ENCODE results near the gene SLFN12L. TPM values are rescaled to one million over a fixed set of nuclear protein-coding genes. Genes with fewer than 3 reads are reported as not detected.

The SLFN12L gene
- total and polyA plus RNA-seq, 9 of the 15 experiments (the other 6 are each of a cell fraction or from before 2014, with no cell fraction given): 0.04 to 0.31 (median 0.08) TPM; not detected in 3

- no peak for TF ChIP-seq ZBTB5 (IDR thresholded peaks at IDR 0.05)
- no peak for TF ChIP-seq ID3 (CRISPR knock-in tag; IDR thresholded peaks at IDR 0.05)
- TF ChIP-seq ID3 (tag; IDR thresholded peaks at IDR 0.05): no peak
- no peak for TF ChIP-seq ZNF224 (CRISPR knock-in tag; IDR thresholded peaks at IDR 0.05)
- TF ChIP-seq NUFIP1 (IDR thresholded peaks at IDR 0.05; ENCODE audit: partially characterized antibody): no peak
- TF ChIP-seq RBM34 (IDR thresholded peaks at IDR 0.05; ENCODE audit: borderline replicate concordance, insufficient read depth, low read length): no peak
- TF ChIP-seq DDX20 (tag; IDR thresholded peaks at IDR 0.05; ENCODE audit: low read depth): no peak
- TF ChIP-seq HSF4 (CRISPR knock-in tag; IDR thresholded peaks at IDR 0.05; ENCODE audit: borderline replicate concordance): no peak
Measured at GRCh38 chr17:35548208-35548810, 10.8 kb upstream of the SLFN12L start (continued).

GRCh38 chr17:35546487-35546886 lies 9.0 kb upstream of the SLFN12L start:
- H3K9me3 ChIP-seq (replicated peaks; ENCODE audit: control insufficient read depth, insufficient read depth, low read depth, low read length): no peaks in the 10 kb centered on the region
- ChIA-PET CTCF (ENCODE audit: low intra/inter-chr PET ratio) (no interaction called here), POLR2A (no interaction called here)
- no peak for DNase-seq (ENCODE audit: extremely low read depth in 1 of 4, low spot score in 3 of 4)
- no peak overlapping the region for H3K4me3 ChIP-seq
- ATAC-seq: no peak
- no peaks in the 10 kb centered on the region; the same call in 2 of the 3 replicates for H3K36me3 ChIP-seq (ENCODE audit: control insufficient read depth, insufficient read depth, low read length)
- H3K4me2 ChIP-seq (ENCODE audit: insufficient read depth, low read length): no peak overlapping the region
- FAIRE-seq: no peak
- no peak overlapping the region for H2AFZ ChIP-seq (ENCODE audit: low read depth, low read length)
- H3K27me3 ChIP-seq (ENCODE audit: control insufficient read depth in 2 of 2, insufficient read depth in 2 of 2, low read length in 2 of 2): no peaks in the 10 kb centered on the region
- WGBS (ENCODE audit: insufficient coverage, low coverage, missing lambda C conversion rate): 57% methylated on average over 1 of the region's 1 CpG
- no TSS peak for BruUV-seq (replicated peaks)
- H3K79me2 ChIP-seq (ENCODE audit: control insufficient read depth, insufficient read depth, low read length): no peaks in the 10 kb centered on the region
- peaks cover 0 to under 1% of the 10 kb centered on the region in 2 experiments; a peak in 1 of 5 replicates for H3K4me1 ChIP-seq (replicated peaks in 1 of 2; ENCODE audit: control insufficient read depth in 2 of 2, insufficient read depth in 2 of 2, low read length in 2 of 2)
- H3K9me1 ChIP-seq (ENCODE audit: control insufficient read depth, insufficient read depth, low read length): no peaks in the 10 kb centered on the region
- TF ChIP-seq PHTF2 (CRISPR knock-in tag; IDR thresholded peaks at IDR 0.05) (no peak), BRCA1 (IDR thresholded peaks at IDR 0.05) (no peak), BRCA1 (CRISPR knock-in tag; IDR thresholded peaks at IDR 0.05) (no peak), RBFOX2 (IDR thresholded peaks at IDR 0.05; ENCODE audit: low read depth, low read length) (no peak), NFATC3 (IDR thresholded peaks at IDR 0.05) (no peak), ZNF175 (CRISPR knock-in tag; IDR thresholded peaks at IDR 0.05; ENCODE audit: low read depth) (no peak), MLLT1 (IDR thresholded peaks at IDR 0.05) (no peak), FUS (optimal IDR thresholded peaks at IDR 0.05; ENCODE audit: low read depth, low read length) (no peak)
- no peaks in the 10 kb centered on the region for H4K20me1 ChIP-seq (replicated peaks; ENCODE audit: control insufficient read depth, insufficient read depth, low read length)
- no peak overlapping the region for H3K27ac ChIP-seq (ENCODE audit: extremely low read depth, low read depth, low read length)
- in situ Hi-C loops (cut with MboI): no loop called here
- H3K9ac ChIP-seq (ENCODE audit: insufficient read depth in 1 of 2, low read depth in 2 of 2, low read length in 2 of 2): no peak overlapping the region
- intact Hi-C loops (cut with micrococcal nuclease): no loop called here

Data from K562 (cell line).